SH-SY5Y (cell line): ENCODE results near the gene CYB561D1.

ENCODE experiments used
- GATA2 ChIP-seq: IDR thresholded peaks from 2 replicates; pipeline ENCODE4 v1.6.1; 2011; ENCODE audit warnings: mild to moderate bottlenecking, low read depth, low read length
- GATA3 ChIP-seq: IDR thresholded peaks from 2 replicates; pipeline ENCODE4 v1.6.1; 2011; ENCODE audit warnings: low read depth, mild to moderate bottlenecking, low read length, moderate library complexity

Gene CYB561D1, protein sequence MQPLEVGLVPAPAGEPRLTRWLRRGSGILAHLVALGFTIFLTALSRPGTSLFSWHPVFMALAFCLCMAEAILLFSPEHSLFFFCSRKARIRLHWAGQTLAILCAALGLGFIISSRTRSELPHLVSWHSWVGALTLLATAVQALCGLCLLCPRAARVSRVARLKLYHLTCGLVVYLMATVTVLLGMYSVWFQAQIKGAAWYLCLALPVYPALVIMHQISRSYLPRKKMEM

DNA sequence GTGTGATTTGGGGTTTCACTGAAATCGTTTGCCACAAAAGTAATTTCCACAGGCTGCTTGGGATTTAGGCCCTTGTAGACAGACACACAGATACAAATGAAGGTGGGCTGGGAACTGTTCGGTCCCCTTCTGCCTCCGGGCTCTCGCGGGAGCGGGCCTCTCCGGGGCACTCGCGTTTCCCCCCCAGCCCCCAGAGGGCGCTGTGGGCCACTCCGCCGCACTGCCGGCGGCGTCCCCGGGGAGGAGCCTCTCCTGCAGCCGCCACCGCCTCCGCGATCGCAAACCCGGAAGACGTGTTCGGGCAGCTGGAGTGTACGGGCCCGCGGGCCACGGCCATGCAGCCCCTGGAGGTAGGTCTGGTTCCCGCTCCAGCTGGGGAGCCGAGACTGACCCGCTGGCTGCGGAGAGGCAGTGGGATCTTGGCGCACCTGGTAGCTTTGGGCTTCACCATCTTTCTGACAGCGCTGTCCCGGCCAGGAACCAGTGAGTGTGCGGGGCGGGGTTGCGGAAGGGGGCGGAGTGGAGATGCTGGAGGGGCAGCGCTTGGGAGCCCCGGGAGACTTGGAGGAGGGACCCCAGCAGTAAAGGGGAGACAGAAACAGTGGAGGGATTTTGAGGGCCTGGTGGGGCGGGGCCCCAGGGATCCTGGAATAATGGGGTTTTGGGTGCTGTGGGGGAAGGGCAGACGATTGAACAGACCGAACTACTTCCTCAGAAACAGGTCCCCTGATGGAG, at the start of gene CYB561D1:
CYB561D1 (plus strand) TSS at position 290 of the 735 bp plus-strand sequence; CDS start at position 336, 46 bp downstream.
- no peak for TF ChIP-seq GATA3
- no peak for TF ChIP-seq GATA2

GRCh38 chr1:109444346-109444745, 49.5 kb upstream of the CYB561D1 start:
- TF ChIP-seq GATA3: no peak
- TF ChIP-seq GATA2: no peak

GRCh38 chr1:109447524-109447923, 46.4 kb upstream of the CYB561D1 start:
- TF ChIP-seq GATA3 (no peak), GATA2 (no peak)

GRCh38 chr1:109454497-109455133, 39.3 kb upstream of the CYB561D1 start:
- TF ChIP-seq GATA3: no peak
- TF ChIP-seq GATA2: no peak

DNA sequence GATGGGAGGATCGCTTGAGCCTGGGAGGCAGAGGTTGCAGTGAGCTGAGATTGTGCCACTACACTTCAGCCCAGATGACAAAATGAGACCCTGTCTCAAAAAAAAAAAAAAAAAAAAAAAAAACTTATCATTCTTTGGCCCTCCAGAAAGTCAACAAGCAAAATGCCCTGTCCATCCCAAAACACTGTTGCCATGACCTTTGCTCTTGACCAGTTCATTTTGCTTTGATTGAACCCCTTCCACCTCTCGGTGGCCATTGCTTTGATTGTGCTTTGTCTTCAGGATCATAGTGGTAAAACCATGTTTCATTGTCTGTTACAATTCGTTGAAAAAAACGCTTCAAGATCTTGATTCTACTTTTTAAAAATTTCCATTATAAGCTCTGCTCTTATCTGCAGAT, 36.1 kb upstream of the CYB561D1 start:
- no peak for TF ChIP-seq GATA3
- no peak for TF ChIP-seq GATA2

- TF ChIP-seq GATA2: no peak
- TF ChIP-seq GATA3: no peak
These were observed 27.8 kb upstream of the CYB561D1 start for GRCh38 chr1:109466125-109466451.

- TF ChIP-seq GATA2: no peak
- TF ChIP-seq GATA3: no peak
These were observed 27.2 kb upstream of the CYB561D1 start, which contains the start of gene SYPL2 for GRCh38 chr1:109466452-109467300. Gene SYPL2, plus strand, starts transcription at chr1:109466546. Its CDS starts 298 bp downstream, at chr1:109466844.

- TF ChIP-seq GATA2 (no peak), GATA3 (no peak)
These were observed 26.6 kb upstream of the CYB561D1 start for GRCh38 chr1:109467301-109467777.

DNA sequence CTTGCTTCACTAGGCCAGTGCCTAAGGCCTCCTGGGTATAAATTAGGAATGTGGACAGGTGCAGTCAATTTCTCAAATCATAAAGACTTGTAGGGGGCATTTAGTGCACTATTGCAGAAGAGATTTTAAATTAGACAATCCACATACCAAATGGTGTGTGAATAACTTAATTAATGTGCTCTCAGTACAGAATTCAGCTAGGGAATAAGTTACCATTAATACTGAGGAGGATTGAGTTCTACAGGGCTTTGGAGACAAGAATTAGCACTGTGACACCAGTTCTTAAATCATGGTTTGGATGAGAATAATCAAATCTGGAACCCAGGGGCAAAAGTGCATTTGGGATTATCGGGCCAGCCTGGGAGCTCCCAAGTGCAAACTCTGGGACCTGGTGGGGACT, 25.8 kb upstream of the CYB561D1 start:
- no peak for TF ChIP-seq GATA2
- TF ChIP-seq GATA3: no peak

DNA sequence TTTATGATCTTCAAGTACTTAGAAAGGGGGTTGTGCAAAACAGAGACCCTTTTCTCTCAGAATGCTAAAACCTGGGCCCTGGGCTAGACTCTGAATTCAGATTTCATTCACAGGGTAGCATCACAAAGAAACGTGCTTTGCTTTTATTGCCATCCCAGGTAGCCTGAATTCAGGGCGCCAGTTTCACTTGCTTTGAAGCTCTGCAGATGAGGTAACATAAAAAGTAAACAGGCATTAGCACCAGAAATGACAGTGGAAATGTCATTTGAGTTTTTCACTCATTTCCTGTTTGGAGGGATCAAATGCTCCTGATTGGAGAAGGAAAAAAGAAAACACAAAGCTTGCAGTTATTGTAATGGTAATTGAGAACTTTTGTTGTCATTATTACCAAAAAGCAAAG, 25.0 kb upstream of the CYB561D1 start:
- TF ChIP-seq GATA2 (no peak), GATA3 (no peak)

- TF ChIP-seq GATA2 (no peak), GATA3 (no peak)
These were observed 23.6 kb upstream of the CYB561D1 start for GRCh38 chr1:109470245-109470644.

- TF ChIP-seq GATA2 (no peak), GATA3 (no peak)
These were observed 21.1 kb upstream of the CYB561D1 start for GRCh38 chr1:109472779-109473178.

GRCh38 chr1:109474697-109475096, 19.2 kb upstream of the CYB561D1 start:
- TF ChIP-seq GATA3: no peak

GRCh38 chr1:109475261-109475660, 18.6 kb upstream of the CYB561D1 start:
- TF ChIP-seq GATA2 (no peak), GATA3 (no peak)

GRCh38 chr1:109476825-109477224, 17.1 kb upstream of the CYB561D1 start:
- TF ChIP-seq GATA2 (no peak), GATA3 (no peak)
